ENCODE measurements around the gene DNAH17. TPM values are rescaled to one million over a fixed set of nuclear protein-coding genes. Genes with fewer than 3 reads are reported as not detected.

The DNAH17 gene
- total RNA-seq, 1 experiment from 2014 or later: 0.23 TPM

DNA sequence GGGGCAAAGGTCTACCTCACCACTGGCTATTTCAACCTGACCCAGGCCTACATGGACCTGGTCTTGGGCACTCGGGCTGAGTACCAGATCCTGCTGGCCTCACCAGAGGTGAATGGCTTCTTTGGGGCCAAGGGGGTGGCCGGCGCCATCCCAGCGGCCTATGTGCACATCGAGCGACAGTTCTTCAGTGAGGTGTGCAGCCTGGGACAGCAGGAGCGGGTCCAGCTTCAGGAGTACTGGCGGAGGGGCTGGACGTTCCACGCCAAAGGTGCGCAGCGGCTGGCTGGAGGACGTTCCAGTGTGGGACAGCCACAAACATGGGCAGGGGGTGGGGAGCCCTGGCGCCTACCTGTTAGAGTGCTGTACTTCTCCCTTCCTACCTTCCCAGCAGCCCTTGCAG lies 173.4 kb downstream of the DNAH17 start:
- no TSS peak for BruUV-seq (replicated peaks)
- no peak for DNase-seq
- intact Hi-C loops (cut with micrococcal nuclease; ENCODE audit: unreplicated experiment): no loop called here
- Mint-ChIP-seq H3K36me3 (ENCODE audit: insufficient read depth, unreplicated experiment) (peaks cover 86% of the 10 kb centered on the region), H3K4me3 (ENCODE audit: unreplicated experiment) (no peak overlapping the region), H3K27me3 (ENCODE audit: insufficient read depth, unreplicated experiment) (no peaks in the 10 kb centered on the region), H3K9me3 (ENCODE audit: unreplicated experiment) (no peaks in the 10 kb centered on the region), H3K27ac (ENCODE audit: unreplicated experiment) (no peak overlapping the region), H3K4me1 (ENCODE audit: low read depth, unreplicated experiment) (peaks cover 12% of the 10 kb centered on the region)
- H3K27me3 ChIP-seq (replicated peaks; ENCODE audit: control insufficient read depth, insufficient read depth, low read length): no peaks in the 10 kb centered on the region
- ChIA-PET CTCF (no interaction called here), POLR2A (interaction anchor here (0.6 kb wide), 1 partner anchor 90 kb away, joined by 3 read pairs; no protein-coding TSS in a partner anchor)
- no peaks in the 10 kb centered on the region for H3K9me3 ChIP-seq
- TF ChIP-seq, protein P1, sequence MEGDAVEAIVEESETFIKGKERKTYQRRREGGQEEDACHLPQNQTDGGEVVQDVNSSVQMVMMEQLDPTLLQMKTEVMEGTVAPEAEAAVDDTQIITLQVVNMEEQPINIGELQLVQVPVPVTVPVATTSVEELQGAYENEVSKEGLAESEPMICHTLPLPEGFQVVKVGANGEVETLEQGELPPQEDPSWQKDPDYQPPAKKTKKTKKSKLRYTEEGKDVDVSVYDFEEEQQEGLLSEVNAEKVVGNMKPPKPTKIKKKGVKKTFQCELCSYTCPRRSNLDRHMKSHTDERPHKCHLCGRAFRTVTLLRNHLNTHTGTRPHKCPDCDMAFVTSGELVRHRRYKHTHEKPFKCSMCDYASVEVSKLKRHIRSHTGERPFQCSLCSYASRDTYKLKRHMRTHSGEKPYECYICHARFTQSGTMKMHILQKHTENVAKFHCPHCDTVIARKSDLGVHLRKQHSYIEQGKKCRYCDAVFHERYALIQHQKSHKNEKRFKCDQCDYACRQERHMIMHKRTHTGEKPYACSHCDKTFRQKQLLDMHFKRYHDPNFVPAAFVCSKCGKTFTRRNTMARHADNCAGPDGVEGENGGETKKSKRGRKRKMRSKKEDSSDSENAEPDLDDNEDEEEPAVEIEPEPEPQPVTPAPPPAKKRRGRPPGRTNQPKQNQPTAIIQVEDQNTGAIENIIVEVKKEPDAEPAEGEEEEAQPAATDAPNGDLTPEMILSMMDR (IDR thresholded peaks at IDR 0.05; ENCODE audit: insufficient read depth in 1 of 2, low read depth in 1 of 2, low read length in 1 of 2, severe bottlenecking in 1 of 2, unreplicated experiment in 1 of 2): no peak
- peaks cover 15% of the 10 kb centered on the region for H3K4me1 ChIP-seq
- peaks cover 7% of the 10 kb centered on the region for H3K36me3 ChIP-seq (ENCODE audit: control insufficient read depth, insufficient read depth, low read length)
- no peak overlapping the region for H3K4me3 ChIP-seq (ENCODE audit: low read depth, low read length)

DNA sequence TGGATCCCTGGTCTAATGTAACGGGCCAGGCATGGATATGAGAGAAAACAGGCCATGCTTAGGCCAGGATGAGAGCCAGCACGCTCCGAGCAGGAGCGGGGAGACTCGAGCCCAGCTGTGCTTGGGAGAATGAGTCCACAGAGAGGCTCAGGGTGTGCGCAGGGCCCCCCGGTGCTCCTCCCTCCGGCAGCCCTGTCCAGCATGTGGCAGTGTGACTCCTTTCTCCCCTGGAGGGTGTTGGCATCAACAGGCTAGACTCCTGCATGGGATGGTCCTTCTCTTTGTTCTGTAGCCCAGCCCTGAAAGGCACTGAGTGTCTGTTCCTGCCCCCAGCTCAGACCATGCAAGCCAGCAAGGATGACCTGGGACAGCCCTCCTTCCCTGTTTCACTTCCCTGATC lies 175.3 kb downstream of the DNAH17 start:
- DNase-seq: no peak
- Mint-ChIP-seq H3K27me3 (ENCODE audit: insufficient read depth, unreplicated experiment) (no peaks in the 10 kb centered on the region), H3K36me3 (ENCODE audit: insufficient read depth, unreplicated experiment) (peaks cover 88% of the 10 kb centered on the region), H3K4me1 (ENCODE audit: low read depth, unreplicated experiment) (peaks cover 10% of the 10 kb centered on the region), H3K27ac (ENCODE audit: unreplicated experiment) (no peak overlapping the region), H3K4me3 (ENCODE audit: unreplicated experiment) (no peak overlapping the region), H3K9me3 (ENCODE audit: unreplicated experiment) (no peaks in the 10 kb centered on the region)
- Histone ChIP-seq H3K4me1 (no peaks in the 10 kb centered on the region), H3K36me3 (ENCODE audit: control insufficient read depth, insufficient read depth, low read length) (peaks cover 8% of the 10 kb centered on the region), H3K4me3 (ENCODE audit: low read depth, low read length) (no peak overlapping the region), H3K27me3 (replicated peaks; ENCODE audit: control insufficient read depth, insufficient read depth, low read length) (no peaks in the 10 kb centered on the region), H3K9me3 (no peaks in the 10 kb centered on the region)
- ChIA-PET CTCF (interaction anchor here (1.2 kb wide), 1 partner anchor 20 kb away, joined by 4 read pairs; no protein-coding TSS in a partner anchor), POLR2A (interaction anchor here (0.6 kb wide), 1 partner anchor 9 kb away, joined by 7 read pairs; no protein-coding TSS in a partner anchor)
- TF ChIP-seq, protein P1 (IDR thresholded peaks at IDR 0.05; ENCODE audit: insufficient read depth in 1 of 2, low read depth in 1 of 2, low read length in 1 of 2, severe bottlenecking in 1 of 2, unreplicated experiment in 1 of 2): no peak
- no TSS peak for BruUV-seq (replicated peaks)
- intact Hi-C loops (cut with micrococcal nuclease; ENCODE audit: unreplicated experiment): no loop called here

DNA sequence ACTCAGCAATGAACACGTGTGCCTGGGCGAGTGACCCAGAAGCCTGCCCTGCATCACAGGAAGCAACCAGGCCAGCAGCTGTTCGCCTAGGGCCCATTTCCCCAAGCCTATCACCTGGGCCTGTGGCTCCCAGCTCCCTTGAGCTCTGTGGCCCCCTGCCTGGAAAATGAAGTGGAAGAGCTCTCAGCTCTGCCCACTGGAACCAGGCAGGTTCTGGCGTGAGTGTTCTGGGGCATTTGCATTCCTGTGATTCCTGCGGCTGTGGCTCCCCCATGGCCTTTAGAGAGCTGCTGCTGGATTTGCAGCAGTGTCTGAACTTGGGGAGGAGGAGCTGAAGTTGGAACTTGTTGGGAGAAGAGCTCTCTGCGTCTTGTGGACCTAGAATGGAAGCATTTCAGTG lies 175.9 kb downstream of the DNAH17 start:
- peaks cover 94% of the 10 kb centered on the region for H3K36me3 Mint-ChIP-seq (ENCODE audit: insufficient read depth, unreplicated experiment)
- POLR2A ChIA-PET: no interaction called here
- BruUV-seq (replicated peaks): no TSS peak

More for the DNA sequence above, 175.9 kb downstream of the DNAH17 start:
- CTCF ChIA-PET: interaction anchor here (1.2 kb wide), 1 partner anchor 21 kb away, joined by 4 read pairs; no protein-coding TSS in a partner anchor
- H3K27ac Mint-ChIP-seq (ENCODE audit: unreplicated experiment): peak overlapping the region; percentile 10
- TF ChIP-seq, protein P1 (IDR thresholded peaks at IDR 0.05; ENCODE audit: insufficient read depth in 1 of 2, low read depth in 1 of 2, low read length in 1 of 2, severe bottlenecking in 1 of 2, unreplicated experiment in 1 of 2): no peak
- H3K4me3 Mint-ChIP-seq (ENCODE audit: unreplicated experiment): no peak overlapping the region
- no peak overlapping the region for H3K4me3 ChIP-seq (ENCODE audit: low read depth, low read length)
- no peaks in the 10 kb centered on the region for H3K9me3 Mint-ChIP-seq (ENCODE audit: unreplicated experiment)
- H3K27me3 Mint-ChIP-seq (ENCODE audit: insufficient read depth, unreplicated experiment): no peaks in the 10 kb centered on the region
- DNase-seq: no peak
- H3K9me3 ChIP-seq: no peaks in the 10 kb centered on the region
- H3K36me3 ChIP-seq (ENCODE audit: control insufficient read depth, insufficient read depth, low read length): peaks cover 9% of the 10 kb centered on the region
- H3K4me1 ChIP-seq: no peaks in the 10 kb centered on the region
- peaks cover 16% of the 10 kb centered on the region for H3K4me1 Mint-ChIP-seq (ENCODE audit: low read depth, unreplicated experiment)
- no peaks in the 10 kb centered on the region for H3K27me3 ChIP-seq (replicated peaks; ENCODE audit: control insufficient read depth, insufficient read depth, low read length)
- intact Hi-C loops (cut with micrococcal nuclease; ENCODE audit: unreplicated experiment): no loop called here
